KMS-11 (cell line): Measurements from ENCODE around the gene DNPH1.

Source experiments
- H2AFZ ChIP-seq: fragments of 200-600 bp; sonication (generic); 2 replicates; pipeline ENCODE4 v1.6.1; 2016; ENCODE audit warnings: antibody characterized with exemption, mixed run types, low read depth
- H3K27ac ChIP-seq: fragments of 200-600 bp; sonication (generic); 2 replicates; pipeline ENCODE4 v1.6.1; 2016; ENCODE audit warnings: mild to moderate bottlenecking, mixed run types
- H3K27me3 ChIP-seq: fragments of 200-600 bp; sonication (generic); 2 replicates; pipeline ENCODE4 v1.6.1; 2017; ENCODE audit warnings: mild to moderate bottlenecking, low read depth, mixed run types, moderate library complexity; ENCODE audit not compliant: insufficient read depth
- H3K36me3 ChIP-seq: fragments of 200-600 bp; sonication (generic); 2 replicates; pipeline ENCODE4 v1.6.1; 2017; ENCODE audit warnings: mild to moderate bottlenecking, mixed run types; ENCODE audit not compliant: insufficient read depth
- H3K4me1 ChIP-seq: fragments of 200-600 bp; sonication (generic); 2 replicates; pipeline ENCODE4 v1.6.1; 2016; ENCODE audit warnings: mild to moderate bottlenecking, low read depth, mixed run types; ENCODE audit not compliant: poor library complexity, severe bottlenecking
- H3K4me2 ChIP-seq: fragments of 200-600 bp; sonication (generic); 2 replicates; pipeline ENCODE4 v1.7.0; 2016; ENCODE audit warnings: mild to moderate bottlenecking, mixed run types
- H3K4me3 ChIP-seq: fragments of 200-600 bp; sonication (generic); IDR thresholded peaks from 2 replicates; pipeline ENCODE4 v1.6.1; 2017; ENCODE audit warnings: low read depth, low read length, mixed read lengths; ENCODE audit not compliant: insufficient read depth
- H3K79me2 ChIP-seq: fragments of 200-600 bp; sonication (generic); 2 replicates; pipeline ENCODE4 v1.6.1; 2016; ENCODE audit warnings: low read depth, mixed run types; ENCODE audit not compliant: insufficient read depth
- H3K9ac ChIP-seq: fragments of 200-600 bp; sonication (generic); 2 replicates; pipeline ENCODE4 v1.6.1; 2016; ENCODE audit warnings: mild to moderate bottlenecking, mixed run types
- H4K20me1 ChIP-seq: fragments of 200-600 bp; sonication (generic); 2 replicates; pipeline ENCODE4 v1.6.1; 2016; ENCODE audit warnings: mild to moderate bottlenecking, mixed run types; ENCODE audit not compliant: insufficient read depth
- TF ChIP-seq, protein P1 (sequence below): fragments of 200-600 bp; sonication (generic); conservative IDR thresholded peaks from 2 replicates; pipeline ENCODE4 v1.6.1; 2017; ENCODE audit warnings: low read depth, mild to moderate bottlenecking, antibody characterized with exemption, low read length, moderate library complexity, mixed read lengths

The DNPH1 gene, protein sequence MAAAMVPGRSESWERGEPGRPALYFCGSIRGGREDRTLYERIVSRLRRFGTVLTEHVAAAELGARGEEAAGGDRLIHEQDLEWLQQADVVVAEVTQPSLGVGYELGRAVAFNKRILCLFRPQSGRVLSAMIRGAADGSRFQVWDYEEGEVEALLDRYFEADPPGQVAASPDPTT

DNA sequence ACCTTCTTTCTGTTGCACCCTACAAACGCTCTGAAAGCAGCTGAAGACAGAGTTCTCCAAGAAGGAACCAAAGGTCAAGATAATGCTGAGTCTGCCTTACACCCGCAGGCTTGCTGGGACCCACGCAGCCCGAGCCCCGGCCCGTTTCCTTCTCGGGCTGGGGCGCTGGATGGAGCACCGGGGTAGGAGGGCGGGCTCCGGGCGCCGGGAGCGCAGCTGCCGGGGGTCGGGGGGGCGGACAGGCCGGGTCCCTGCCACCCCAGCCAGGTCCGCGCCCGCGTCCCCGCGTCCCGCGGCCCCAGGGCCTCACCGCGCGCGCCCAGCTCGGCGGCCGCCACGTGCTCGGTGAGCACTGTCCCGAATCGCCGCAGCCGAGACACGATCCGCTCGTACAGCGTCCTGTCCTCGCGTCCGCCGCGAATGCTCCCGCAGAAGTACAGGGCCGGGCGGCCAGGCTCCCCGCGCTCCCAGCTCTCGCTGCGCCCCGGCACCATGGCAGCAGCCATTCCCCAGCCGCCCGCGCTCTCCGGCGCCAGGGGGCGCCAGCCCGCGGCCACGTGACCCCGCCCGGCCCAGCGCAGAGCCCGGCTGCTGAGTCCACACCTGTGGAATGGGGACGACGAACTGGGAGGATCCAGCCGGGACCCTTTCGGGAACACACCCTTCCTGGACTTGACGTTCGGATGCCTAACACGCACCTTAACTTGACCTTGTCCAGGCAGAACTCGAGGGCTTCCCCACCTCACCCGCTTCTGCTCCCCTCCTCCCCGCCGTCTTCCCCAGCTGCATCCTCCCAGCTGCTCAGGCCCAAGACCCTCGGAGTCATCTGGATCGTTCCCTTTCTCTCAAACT is at the start of gene DNPH1:
Gene DNPH1, minus strand, starts transcription at position 531 of the 852 bp plus-strand sequence. Its CDS starts 25 bp downstream, at position 506.
- peaks cover 23% of the 10 kb centered on the region for H3K79me2 ChIP-seq
- TF ChIP-seq, protein P1, sequence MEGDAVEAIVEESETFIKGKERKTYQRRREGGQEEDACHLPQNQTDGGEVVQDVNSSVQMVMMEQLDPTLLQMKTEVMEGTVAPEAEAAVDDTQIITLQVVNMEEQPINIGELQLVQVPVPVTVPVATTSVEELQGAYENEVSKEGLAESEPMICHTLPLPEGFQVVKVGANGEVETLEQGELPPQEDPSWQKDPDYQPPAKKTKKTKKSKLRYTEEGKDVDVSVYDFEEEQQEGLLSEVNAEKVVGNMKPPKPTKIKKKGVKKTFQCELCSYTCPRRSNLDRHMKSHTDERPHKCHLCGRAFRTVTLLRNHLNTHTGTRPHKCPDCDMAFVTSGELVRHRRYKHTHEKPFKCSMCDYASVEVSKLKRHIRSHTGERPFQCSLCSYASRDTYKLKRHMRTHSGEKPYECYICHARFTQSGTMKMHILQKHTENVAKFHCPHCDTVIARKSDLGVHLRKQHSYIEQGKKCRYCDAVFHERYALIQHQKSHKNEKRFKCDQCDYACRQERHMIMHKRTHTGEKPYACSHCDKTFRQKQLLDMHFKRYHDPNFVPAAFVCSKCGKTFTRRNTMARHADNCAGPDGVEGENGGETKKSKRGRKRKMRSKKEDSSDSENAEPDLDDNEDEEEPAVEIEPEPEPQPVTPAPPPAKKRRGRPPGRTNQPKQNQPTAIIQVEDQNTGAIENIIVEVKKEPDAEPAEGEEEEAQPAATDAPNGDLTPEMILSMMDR, result peak; percentile 72
- no peak within 1 kb of the TSS for H3K4me3 ChIP-seq
- H3K4me2 ChIP-seq, result peak within 1 kb of the TSS; percentile 79
- H4K20me1 ChIP-seq, result no peaks in the 10 kb centered on the region
- H3K27me3 ChIP-seq, result no peaks in the 10 kb centered on the region
- peak within 1 kb of the TSS; percentile 60 for H2AFZ ChIP-seq
- H3K4me1 ChIP-seq, result peaks cover 38% of the 10 kb centered on the region
- H3K36me3 ChIP-seq, result no peaks in the 10 kb centered on the region
- H3K27ac ChIP-seq, result peak within 1 kb of the TSS; percentile 68
- H3K9ac ChIP-seq, result peak within 1 kb of the TSS; percentile 87

DNA sequence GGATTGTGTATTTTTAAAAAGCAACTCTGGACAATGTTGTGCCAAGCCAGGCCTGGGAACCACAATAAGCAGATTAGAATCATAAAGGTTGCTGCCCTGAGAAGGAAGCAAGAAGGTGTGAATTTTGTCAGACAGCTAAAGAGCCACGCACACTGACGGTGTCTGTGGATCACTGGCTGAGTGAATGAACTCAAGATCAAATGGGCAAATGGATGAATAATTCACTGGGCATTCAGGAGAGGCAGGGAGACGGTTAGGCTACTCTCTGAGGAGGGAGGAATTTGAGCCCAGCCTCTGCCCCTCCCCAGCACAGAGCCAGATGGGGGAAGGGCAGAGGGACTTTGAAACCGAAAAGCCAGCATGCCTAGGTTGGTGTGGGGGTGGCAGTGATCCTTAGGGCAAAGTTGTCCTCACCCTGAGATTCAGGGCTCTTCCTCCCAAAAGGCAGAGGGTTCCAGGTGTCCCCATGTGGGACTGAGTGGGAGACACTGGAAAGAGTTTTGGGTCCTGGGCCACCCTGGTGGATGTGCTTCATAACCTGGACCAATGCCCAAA is 49.3 kb upstream of the DNPH1 start:
- TF ChIP-seq, protein P1, result no peak
- Histone ChIP-seq H2AFZ (no peak overlapping the region), H3K9ac (no peak overlapping the region), H4K20me1 (no peaks in the 10 kb centered on the region), H3K27ac (no peak overlapping the region), H3K4me2 (no peak overlapping the region), H3K36me3 (no peaks in the 10 kb centered on the region), H3K79me2 (no peaks in the 10 kb centered on the region), H3K4me1 (no peaks in the 10 kb centered on the region), H3K4me3 (no peak overlapping the region), H3K27me3 (peaks cover 4% of the 10 kb centered on the region; the same call in 1 of the 2 replicates)

DNA sequence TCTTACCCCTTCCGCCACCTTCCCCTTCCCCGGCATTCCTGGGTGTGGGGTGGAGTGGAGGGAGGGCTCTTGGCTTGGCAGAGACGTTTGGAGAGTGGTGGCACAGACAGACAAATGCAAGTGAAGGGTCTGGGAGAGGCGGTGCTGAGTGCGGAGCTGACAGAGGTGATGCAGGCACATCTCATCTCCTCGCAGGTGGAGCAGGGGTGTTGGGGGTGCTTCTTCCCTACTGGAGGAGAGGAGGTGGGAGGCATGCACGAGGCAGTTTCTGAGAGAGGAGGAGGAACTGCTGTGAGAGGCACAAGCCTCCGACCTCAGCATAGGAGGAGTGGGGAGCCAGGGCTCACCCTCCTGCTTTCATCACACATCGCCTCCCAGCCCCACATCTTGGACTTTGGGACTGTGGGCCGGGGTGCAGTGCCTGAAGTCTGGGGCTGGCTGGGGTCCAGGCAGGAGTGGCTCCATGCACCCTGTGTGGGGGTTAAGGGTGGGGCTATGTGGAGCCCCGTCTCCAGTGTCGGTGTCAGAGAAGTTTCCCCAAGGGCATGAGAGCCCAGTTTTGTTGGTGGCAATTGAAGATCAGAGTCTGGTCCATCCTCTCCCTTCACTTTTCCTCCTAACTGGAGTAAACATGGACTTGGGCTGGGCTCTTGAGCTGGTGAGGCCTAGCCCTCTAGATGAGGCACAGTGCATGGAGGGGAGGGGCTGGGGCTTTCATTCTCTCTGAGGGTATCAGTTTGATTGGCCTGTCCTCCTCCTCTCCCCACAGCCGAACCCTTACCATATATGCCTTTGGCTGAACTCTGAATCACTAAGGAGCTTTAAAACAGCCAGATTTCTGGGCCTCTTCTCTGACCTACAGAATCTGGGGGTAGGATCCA is 48.6 kb upstream of the DNPH1 start:
- Histone ChIP-seq H3K4me1 (no peaks in the 10 kb centered on the region), H4K20me1 (no peaks in the 10 kb centered on the region), H3K9ac (no peak overlapping the region), H3K36me3 (no peaks in the 10 kb centered on the region), H3K4me2 (no peak overlapping the region), H3K27ac (no peak overlapping the region), H3K27me3 (peaks cover 3% of the 10 kb centered on the region; the same call in 1 of the 2 replicates), H2AFZ (no peak overlapping the region), H3K79me2 (no peaks in the 10 kb centered on the region), H3K4me3 (no peak overlapping the region)
- TF ChIP-seq, protein P1, result no peak

DNA sequence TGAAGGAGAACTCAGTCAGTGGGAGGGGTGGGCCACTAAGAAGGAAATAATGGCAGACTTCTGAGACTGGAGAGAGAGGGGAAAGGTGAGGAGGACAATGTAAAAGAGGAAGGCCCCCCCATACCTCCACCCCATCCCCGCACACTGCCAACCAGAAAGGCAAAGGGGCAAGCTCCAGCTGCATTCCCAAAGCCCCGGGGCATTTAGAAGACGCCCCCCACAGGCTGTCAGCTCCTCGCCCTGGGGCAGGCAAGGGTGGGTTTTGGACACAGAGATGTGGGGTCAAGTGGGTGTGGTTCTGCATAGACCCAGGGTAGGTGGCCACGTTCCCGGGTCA is 48.0 kb upstream of the DNPH1 start:
- H2AFZ ChIP-seq, result no peak overlapping the region
- TF ChIP-seq, protein P1, result no peak
- no peak overlapping the region for H3K9ac ChIP-seq
- H3K27ac ChIP-seq, result no peak overlapping the region
- H3K79me2 ChIP-seq, result no peaks in the 10 kb centered on the region
- H3K4me1 ChIP-seq, result no peaks in the 10 kb centered on the region
- H3K27me3 ChIP-seq, result no peaks in the 10 kb centered on the region; the same call in 1 of the 2 replicates
- H3K4me2 ChIP-seq, result no peak overlapping the region
- H3K36me3 ChIP-seq, result no peaks in the 10 kb centered on the region
- H4K20me1 ChIP-seq, result no peaks in the 10 kb centered on the region
- H3K4me3 ChIP-seq, result no peak overlapping the region
